Measurements from ENCODE around the gene DCUN1D1.

Gene DCUN1D1

DNA sequence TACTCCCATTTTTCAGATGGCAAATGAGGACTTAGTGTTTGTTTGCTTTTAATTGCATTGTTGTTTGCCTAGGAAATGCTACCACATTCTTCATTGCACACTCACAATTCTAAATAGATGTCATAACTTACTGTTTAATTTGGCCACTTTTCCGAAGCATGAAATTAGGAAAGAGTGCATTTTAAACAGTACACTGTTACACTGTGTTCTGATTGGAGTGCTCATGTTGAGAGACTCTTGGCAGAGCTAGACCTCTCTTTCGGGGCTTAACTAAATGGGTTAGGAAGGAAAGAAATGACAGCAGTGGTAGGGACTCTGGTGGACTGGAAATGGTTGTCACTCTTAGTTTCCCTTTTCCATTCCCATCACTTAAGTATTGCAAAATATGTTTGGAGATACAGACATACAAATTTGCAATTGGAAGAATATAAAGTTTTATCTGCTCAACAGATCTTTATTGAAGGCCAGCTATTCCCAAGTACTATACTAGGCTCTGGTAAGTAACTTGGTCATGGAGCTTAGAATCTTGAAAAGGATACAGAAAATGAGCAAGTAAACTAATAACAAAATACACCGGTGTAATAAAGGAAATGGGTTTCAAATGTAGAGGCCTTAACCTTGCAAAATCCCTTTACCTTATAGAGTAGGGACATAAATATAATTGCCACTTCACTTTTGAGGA is 90.2 kb downstream of the DCUN1D1 start:
- DNase-seq: no peak

All from activated T-cell treated with anti-CD3 and anti-CD28 coated beads for 4 hours (primary cell).